ENCODE results near the gene ENTPD8.

DNA sequence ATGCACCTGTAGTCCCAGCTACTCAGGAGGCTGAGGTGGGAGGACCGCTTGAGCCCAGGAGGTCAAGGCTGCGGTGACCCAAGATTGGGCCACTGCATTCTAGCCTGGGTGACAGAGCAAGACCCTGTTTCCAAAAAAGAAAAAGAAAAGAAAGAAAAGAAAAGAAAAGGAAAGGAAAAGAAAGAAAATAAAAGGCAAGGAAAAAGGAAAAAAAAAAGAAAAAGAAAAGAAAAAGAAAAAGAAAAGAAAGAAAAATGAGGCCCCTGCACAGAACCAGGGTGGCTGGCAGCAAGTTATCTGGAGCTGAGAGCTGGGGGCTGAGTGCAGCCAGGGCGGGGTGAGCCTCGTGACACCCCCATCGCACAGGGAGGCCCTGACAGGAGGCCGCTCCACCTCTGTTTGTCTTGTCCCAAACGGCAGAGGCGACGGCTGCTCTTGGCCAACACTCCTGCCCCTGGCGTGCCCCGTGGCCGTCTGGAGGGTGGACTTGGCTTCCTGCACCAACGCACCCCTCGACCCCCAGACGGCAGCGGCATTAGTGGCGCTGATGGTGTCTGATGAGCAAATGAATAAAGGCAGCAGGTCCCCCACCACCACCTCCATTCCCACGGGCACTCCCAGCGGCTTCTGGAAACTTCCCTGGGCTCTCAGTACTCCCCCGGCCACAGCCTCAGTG lies 34.9 kb downstream of the ENTPD8 start:
- TF ChIP-seq CTCF (IDR thresholded peaks at IDR 0.05) = no peak
- TF ChIP-seq EP300 (IDR thresholded peaks at IDR 0.05) = no peak
- TF ChIP-seq POLR2A (IDR thresholded peaks at IDR 0.05) = no peak
